ENCODE results near the gene CHST7. TPM values are rescaled to one million over a fixed set of nuclear protein-coding genes. Genes with fewer than 3 reads are reported as not detected.
A peak's percentile ranks its signal among the peaks of the same experiment; 100 is the strongest.

The CHST7 gene
- total and polyA plus RNA-seq, 3 donors from 2014 or later: 2.5 to 18.7 (median 9.4) TPM

- Histone ChIP-seq H3K9me3 (no peaks in the 10 kb centered on the region), H3K4me1 (no peaks in the 10 kb centered on the region), H3K27ac (no peak overlapping the region), H3K27me3 (no peaks in the 10 kb centered on the region), H3K36me3 (ENCODE audit: low read depth, missing control alignments) (no peaks in the 10 kb centered on the region), H3K4me3 (no peak overlapping the region)
- WGBS, 2 donors: 94 to 95% methylated on average over 1 of the region's 1 CpG
- intact Hi-C loops (cut with DNase I; ENCODE audit: low total_unique reads): no loop called here
- TF ChIP-seq POLR2A (IDR thresholded peaks at IDR 0.05): no peak
- no peak for TF ChIP-seq CTCF (IDR thresholded peaks at IDR 0.05)
- DNase-seq: no peak
Observed at GRCh38 chrX:46595084-46595483, 21.5 kb downstream of the CHST7 start.

GRCh38 chrX:46597208-46597607 is 23.6 kb downstream of the CHST7 start:
- WGBS, 2 donors: 91 to 95% methylated on average over 5 to 8 of the region's 8 CpGs
- H3K4me3 ChIP-seq: no peak overlapping the region
- H3K9me3 ChIP-seq: no peaks in the 10 kb centered on the region
- no peaks in the 10 kb centered on the region for H3K27me3 ChIP-seq
- no peak overlapping the region for H3K27ac ChIP-seq
- H3K4me1 ChIP-seq: no peaks in the 10 kb centered on the region
- intact Hi-C loops (cut with DNase I; ENCODE audit: low total_unique reads): no loop called here
- DNase-seq: no peak
- H3K36me3 ChIP-seq (ENCODE audit: low read depth, missing control alignments): no peaks in the 10 kb centered on the region
- TF ChIP-seq CTCF (IDR thresholded peaks at IDR 0.05): no peak
- no peak for TF ChIP-seq POLR2A (IDR thresholded peaks at IDR 0.05)

- no peaks in the 10 kb centered on the region for H3K36me3 ChIP-seq (ENCODE audit: low read depth, missing control alignments)
- WGBS, 2 donors: 71 to 84% methylated on average over 3 to 5 of the region's 6 CpGs
- no peaks in the 10 kb centered on the region for H3K4me1 ChIP-seq
- no peak overlapping the region for H3K4me3 ChIP-seq
- DNase-seq: no peak
- no peaks in the 10 kb centered on the region for H3K27me3 ChIP-seq
- intact Hi-C loops (cut with DNase I; ENCODE audit: low total_unique reads): no loop called here
- H3K9me3 ChIP-seq: no peaks in the 10 kb centered on the region
- no peak overlapping the region for H3K27ac ChIP-seq
- TF ChIP-seq CTCF (IDR thresholded peaks at IDR 0.05) (no peak), POLR2A (IDR thresholded peaks at IDR 0.05) (no peak)
Observed at GRCh38 chrX:46597771-46598170, 24.2 kb downstream of the CHST7 start.

- intact Hi-C loops (cut with DNase I; ENCODE audit: low total_unique reads): no loop called here
- DNase-seq: no peak
- Histone ChIP-seq H3K27me3 (no peaks in the 10 kb centered on the region), H3K9me3 (no peaks in the 10 kb centered on the region), H3K4me3 (no peak overlapping the region), H3K36me3 (ENCODE audit: low read depth, missing control alignments) (no peaks in the 10 kb centered on the region), H3K27ac (no peak overlapping the region), H3K4me1 (no peaks in the 10 kb centered on the region)
- TF ChIP-seq POLR2A (IDR thresholded peaks at IDR 0.05) (no peak), CTCF (IDR thresholded peaks at IDR 0.05) (no peak)
- 0% methylated on average over 1 of the region's 1 CpG; no CpG with 5 or more reads in 1 of the 2 donors for WGBS, 2 donors
Observed at GRCh38 chrX:46599051-46599560, 25.5 kb downstream of the CHST7 start.

GRCh38 chrX:46601283-46601682 is 27.7 kb downstream of the CHST7 start:
- intact Hi-C loops (cut with DNase I; ENCODE audit: low total_unique reads): no loop called here
- Histone ChIP-seq H3K27ac (peak overlapping the region in 1 of 2 donors; percentile 50), H3K4me1 (no peaks in the 10 kb centered on the region), H3K36me3 (ENCODE audit: low read depth, missing control alignments) (no peaks in the 10 kb centered on the region), H3K27me3 (no peaks in the 10 kb centered on the region), H3K9me3 (no peaks in the 10 kb centered on the region), H3K4me3 (no peak overlapping the region)
- TF ChIP-seq POLR2A (IDR thresholded peaks at IDR 0.05): no peak
- no peak for DNase-seq
- 41 to 42% methylated on average over 6 of the region's 6 CpGs for WGBS, 2 donors
